HG03442 (cell line): ENCODE results near the gene ADCY4.
A peak's percentile ranks its signal among the peaks of the same experiment; 100 is the strongest.
"Not testable (repeated sequence)": the region's sequence is repeated elsewhere in the genome, so short reads cannot be mapped to it uniquely, and the experiment has no call there.

ENCODE experiments used
- ATAC-seq: cut with Tn5 transposase; IDR thresholded peaks from one replicate; pipeline ENCODE4 v1.9.1; 2021; ENCODE audit warnings: mild to moderate bottlenecking, moderate library complexity; ENCODE audit not compliant: unreplicated experiment

ADCY4 gene

DNA sequence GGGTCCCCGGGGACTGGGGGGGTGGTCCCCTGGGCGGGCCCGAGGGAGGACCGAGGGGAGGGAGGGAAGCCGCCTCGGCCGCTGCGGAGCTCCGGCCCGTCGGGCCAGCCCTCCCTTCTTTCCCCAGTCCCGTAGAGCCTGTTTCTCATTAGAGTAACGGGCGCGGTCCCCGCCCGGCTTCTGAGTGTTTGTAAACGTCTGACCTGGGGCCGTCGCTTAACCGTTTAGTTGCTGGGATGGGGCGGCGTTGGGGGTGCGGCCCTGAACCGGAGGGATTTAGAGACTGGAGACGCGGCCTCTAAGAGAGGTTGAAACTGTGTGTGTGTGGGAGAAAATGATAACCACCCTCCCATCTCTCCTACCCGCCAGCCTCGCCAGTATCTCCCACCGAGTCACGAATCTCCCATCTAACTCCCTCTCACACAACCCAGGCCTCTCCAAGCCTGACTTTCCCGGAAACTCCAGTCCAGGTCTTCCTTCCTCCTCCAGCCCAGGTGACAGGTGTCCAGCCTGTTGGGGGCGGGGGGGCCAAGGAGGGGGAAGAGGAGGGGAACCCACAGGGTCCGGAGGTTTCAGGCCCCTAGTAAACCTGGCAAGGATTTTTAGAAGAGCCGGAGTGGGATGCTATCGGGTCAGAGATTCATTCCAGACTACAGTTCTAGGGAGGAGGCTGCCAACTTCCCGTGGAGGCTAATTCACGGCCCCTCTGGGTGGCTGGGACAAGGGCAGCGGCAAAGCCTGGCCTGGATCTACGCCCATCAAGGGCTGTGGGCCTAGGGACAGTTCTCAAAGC, 32.0 kb upstream of the ADCY4 start:
- peak; percentile 48 for ATAC-seq

DNA sequence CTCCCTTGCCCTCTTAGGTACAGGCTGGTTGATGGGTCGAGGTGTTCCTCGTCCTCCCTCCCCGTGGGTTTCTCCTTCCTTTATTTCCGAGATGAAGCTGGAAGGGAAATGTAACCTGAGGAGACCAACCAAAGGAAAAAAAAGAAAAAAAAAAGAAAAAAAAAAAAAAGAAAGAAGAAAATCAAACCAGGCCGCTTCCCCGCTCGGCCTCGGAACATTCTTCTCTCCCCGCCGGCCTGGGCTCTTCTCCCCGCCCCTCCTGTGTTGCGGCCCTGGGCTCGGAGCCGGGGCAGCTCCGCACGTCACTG, 31.5 kb upstream of the ADCY4 start:
- ATAC-seq: no peak

DNA sequence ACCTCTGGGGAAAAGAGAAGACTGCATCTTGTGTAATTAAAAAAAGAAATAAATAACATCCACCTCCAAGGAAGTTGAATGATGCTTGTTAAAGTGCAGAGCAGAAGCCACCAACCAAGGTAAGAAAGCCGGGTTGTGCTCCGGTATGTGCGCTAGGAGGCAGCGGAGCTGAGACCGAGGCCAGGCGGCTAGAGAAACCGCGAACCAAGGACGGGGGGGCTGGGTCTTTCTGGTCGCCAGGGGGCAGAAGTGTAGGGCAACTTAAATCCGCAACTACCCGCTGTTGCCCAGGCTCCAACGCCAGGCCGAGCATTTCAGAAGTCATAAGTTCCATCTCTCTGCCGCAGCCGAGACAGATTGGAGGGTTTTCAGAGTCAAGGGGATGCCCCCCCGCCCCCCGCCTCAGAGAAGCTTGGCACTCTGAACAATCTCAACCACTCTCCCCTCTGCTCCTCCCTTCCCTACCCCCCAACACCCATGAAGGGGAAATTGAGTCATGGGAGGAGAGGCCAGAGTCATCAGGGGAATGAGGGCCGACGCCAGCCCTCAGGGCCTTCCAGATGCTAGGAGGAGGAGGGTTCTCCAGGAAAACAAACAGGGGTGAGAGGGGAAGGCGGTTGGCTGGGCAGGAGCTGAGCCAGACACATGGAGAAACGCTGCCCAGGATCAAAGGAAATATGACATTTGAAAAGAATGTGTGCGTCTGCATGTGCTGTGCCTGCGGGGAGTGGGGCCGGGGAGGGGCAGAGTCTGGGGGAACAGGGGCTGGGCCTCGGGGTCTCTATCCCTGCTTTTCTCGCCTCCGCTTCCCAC, 30.9 kb upstream of the ADCY4 start:
- ATAC-seq: peak; percentile 43

DNA sequence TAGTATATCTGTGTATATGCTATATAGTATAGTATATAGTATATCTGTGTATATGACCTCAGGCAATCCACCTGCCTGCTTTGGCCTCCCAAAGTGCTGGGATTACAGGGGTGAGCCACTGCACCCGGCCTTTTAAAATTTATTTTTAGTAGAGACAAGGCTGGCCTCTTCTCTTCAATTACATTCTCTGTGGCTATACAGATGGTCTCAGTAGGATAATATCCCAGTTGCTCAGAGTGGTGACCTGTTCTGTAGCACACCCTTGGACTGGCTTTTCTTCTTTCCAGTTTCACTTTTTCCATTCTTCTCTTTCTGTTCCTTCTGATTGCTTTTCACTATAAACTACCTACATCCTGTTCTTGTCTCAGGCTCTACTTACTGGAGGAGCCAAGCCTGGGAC, 30.0 kb upstream of the ADCY4 start:
- ATAC-seq: no peak

DNA sequence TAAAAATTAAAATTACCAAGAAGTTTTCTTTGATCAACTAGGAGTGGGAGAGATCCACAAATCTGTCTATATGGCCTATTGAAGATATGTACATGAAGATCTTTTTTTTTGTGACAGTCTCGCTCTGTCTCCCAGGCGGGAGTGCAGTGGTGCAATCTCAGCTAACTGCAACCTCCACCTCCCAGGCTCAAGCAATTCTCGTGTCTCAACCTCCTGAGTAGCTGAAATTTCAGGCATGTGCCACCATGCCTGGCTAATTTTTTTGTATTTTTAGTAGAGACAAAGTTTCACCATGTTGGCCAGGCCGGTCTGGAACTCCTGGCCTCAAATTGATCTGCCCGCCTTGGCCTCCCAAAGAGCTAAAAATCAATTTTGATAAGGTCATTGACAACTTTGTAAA, 28.5 kb upstream of the ADCY4 start:
- no peak for ATAC-seq

DNA sequence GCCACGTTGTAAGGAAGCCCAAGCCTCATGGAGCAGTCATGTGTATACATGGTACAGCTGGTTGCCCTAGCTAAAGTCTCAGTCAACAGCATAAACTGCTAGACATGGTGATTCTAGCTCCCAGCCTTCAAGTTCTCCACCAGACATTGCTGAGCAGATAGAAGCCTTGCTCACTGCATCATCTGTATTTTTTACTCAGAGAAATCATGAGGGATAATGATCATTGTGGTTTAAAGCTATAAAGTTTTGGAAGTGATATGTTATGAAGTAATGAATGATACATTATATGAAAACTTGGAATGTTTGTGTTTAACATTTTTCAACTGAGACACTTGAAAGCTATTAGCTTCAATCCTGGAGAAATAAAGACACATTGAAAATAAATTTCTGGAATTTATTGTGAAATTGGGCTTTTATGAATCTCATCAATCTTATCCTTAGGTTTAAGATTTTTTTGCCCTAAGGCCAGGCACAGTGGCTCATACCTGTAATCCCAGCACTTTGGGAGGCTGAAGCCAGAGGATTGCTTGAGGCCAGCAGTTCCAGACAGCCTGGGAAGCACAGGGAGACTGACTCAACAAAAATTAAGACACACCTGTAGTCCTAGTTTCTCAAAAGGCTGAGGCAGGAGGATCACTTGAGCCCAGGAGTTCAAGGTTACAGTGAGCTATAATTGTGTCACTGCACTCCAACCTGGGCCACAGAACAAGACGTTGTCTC, 27.5 kb upstream of the ADCY4 start:
- ATAC-seq: no peak

DNA sequence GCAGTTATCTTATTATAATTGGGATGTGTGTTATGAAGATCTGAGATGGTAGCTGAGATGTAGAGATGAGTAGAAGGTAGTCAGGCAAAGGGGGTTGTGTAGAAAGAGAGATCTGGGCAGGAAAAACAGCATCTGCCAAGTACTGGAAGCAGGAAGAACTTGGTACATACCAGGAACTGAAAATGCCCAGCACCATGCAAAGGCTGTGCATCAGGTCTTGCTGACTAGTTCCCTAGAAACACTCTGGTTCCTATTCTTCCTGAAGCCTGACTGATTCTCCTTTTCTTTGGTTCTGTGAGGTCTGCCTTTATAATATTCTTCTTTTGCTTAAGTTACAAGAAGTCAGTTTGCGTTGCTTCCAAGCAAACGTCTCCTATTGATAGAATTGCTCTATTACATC, 26.5 kb upstream of the ADCY4 start:
- no peak for ATAC-seq

DNA sequence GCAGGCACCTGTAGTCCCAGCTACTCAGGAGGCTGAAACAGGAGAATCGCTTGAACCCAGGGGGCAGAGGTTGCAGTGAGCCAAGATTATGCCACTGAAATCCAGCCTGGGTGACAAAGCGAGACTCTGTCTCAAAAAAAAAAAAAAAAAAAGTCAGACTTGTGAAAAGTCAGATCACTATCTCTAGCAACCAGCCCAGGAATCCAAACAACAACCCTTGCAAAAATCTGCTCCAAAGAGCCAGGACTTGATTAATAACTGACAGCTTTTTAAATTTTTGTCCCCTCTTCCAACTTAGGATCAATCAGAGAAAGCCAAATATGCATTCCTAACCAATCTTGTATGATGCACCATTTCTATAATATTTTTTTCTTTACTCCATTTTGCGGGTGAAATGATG, 25.4 kb upstream of the ADCY4 start:
- no peak for ATAC-seq

DNA sequence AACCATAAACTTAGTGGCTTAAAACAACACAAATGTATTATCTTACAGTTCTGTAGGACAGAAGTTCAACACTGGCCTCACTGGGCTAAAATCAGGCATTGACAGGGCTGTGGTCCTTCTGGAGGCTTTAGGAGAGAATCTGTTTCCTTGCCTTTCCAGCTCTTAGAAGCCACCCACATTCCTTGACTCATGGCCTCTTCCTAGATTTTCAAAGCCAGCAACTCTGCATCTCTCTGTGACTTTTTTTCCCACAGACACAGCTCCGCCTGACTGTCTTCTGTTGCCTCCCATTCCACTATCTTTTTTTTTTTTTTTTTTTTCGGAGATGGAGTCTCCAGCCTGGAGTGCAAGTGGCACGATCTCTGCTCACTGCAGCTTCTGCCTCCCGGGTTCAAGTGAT, 21.3 kb upstream of the ADCY4 start:
- no peak for ATAC-seq

DNA sequence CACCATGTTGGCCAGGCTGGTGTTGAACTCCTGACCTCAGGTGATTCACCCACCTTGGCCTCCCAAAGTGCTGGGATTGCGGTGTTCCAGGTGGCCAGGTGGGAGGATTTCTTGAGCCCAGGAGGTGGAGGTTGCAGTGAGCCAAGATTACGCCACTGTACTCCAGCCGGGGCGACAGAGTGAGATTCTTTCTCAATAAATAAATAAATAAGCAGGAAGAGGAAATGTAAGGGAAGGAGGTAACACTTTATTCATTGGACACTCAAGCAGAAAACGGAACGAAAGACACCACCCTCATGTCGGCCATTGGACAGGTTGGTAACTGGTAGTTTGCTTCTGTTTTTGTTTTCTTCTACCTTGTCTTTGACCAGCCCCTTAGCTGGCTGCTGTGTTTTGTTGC, 20.1 kb upstream of the ADCY4 start:
- ATAC-seq: no peak

DNA sequence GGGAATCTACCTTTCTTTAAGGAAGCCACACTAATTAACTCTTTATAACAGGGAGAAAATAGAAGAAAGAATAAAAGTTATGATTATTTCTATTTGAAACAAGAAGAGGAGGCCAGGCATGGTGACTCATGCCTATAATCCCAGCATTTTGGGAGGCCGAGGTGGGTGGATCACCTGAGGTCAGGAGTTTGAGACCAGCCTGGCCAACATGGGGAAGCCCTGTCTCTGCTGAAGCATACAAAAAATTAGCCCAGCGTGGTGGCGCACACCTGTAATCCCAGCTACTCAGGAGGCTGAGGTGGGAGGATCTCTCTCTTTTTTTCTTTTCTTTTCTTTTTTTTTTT, 19.6 kb upstream of the ADCY4 start:
- not testable (repeated sequence) for ATAC-seq

DNA sequence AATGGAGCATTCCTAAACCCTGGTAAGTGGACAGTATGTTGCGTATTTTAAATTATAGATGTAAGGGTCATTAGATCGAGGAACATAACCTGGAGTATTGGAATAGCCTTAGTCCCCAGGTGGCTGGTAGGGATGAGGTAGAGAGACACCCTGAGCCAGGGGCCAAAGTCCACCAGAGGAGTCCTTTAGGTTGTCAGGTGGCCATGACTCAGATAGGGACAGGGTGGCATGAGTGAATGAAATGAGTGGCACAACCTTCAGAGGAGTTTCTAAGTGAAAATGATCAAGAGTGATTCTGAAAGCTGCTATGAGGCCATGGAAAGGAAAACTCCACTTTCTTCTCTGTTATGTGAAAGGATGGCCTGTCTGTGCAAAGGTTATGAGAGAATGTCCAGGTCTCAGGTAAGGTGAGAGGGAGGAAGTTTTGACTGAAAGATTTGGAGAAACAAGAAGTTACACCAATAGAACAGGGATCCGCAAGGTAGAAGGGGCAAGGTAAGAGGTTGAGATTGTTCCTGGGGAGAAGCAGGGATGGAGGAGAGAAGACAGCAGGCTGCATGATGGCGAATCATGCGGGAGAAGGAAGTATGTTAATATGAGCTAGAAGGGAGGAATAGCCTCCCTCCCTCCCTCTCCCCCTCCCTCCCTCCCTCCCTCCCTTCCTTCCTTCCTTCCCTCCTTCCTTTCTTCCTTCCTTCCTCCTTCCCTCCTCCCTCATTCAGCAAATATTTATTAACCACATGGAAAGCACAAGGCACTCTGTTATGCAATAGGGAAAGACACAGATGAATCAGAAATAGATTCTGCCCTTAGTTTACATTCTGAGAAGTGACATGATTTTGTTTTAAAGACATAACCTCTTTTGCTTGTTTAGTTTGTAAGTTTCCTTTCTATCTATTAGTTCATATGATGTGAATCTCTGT, 18.9 kb upstream of the ADCY4 start:
- ATAC-seq: no peak

DNA sequence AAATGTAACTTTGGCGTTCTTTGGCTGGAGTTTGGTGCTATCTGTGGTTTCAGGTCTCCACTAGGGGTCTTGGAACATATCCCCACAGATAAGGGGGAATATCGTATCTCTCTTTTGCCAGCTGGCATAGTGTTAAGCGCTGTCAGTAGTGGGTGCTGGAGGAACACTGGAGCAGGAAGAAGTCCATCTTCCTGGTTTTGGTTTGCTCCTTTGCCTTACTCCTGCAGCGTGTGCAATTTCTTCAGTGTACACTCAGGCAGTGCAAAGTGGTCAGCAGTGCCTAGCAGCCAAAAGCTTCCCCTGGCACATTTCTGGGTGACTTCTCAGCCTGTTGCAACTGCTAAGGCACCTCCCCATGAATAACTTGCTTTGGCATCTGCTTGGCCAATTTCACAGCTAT, 16.6 kb upstream of the ADCY4 start:
- no peak for ATAC-seq

DNA sequence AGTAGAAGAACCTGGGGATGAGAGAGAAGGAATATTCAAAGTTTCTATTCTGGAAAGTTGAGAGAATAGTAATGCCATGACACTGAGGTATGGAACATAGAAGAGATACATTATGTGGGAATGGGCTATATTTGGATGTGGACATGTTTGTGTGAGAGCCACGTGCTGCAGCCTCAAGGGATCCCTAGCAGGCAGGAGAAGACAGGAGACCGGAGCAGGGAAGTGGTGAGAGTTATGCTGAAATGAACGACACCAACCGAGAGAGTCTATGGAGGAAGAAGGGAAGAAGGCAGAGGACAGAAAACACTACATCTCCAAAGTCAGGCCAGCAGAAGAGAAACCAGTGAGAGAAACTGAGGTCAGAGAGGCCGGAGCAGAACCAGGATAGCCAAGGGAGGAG, 14.9 kb upstream of the ADCY4 start:
- ATAC-seq: no peak

DNA sequence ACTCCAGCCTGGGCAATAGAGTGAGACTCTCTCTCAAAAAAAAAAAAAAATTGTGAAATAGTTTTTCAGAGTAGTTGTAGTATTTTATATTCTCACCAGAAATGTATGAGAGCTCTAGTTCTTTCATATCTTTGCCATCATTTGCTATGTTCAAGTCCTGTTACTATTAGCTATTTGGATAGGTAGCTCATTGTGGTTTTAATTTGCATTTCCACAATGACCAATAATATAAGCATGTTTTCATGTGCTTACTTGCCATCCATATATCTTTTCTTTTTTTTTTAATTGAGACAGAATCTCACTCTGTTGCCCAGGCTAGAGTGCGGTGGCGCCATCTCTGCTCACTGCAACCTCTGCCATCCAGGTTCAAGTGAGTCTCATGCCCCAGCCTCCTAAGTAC, 13.3 kb upstream of the ADCY4 start:
- no peak for ATAC-seq

DNA sequence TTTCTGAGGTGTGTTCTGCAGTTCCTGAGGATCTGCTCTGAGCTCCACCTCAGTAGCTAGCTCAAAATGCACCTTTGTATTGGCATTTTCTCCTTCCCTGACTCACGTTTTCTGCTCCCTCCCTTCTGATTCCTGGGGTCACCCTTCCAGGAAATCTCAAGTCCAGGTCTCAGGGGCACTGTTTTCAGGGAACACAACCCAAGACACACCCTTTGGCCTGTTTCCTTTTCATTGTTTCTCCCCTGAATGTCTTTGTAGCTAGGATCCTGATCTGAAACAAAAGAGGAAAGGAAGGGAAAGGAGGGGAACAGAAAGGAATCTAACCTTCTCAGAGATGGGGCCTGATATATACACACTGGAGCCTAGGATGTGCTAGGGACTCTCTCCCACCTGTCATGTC, 12.3 kb upstream of the ADCY4 start:
- ATAC-seq: no peak

DNA sequence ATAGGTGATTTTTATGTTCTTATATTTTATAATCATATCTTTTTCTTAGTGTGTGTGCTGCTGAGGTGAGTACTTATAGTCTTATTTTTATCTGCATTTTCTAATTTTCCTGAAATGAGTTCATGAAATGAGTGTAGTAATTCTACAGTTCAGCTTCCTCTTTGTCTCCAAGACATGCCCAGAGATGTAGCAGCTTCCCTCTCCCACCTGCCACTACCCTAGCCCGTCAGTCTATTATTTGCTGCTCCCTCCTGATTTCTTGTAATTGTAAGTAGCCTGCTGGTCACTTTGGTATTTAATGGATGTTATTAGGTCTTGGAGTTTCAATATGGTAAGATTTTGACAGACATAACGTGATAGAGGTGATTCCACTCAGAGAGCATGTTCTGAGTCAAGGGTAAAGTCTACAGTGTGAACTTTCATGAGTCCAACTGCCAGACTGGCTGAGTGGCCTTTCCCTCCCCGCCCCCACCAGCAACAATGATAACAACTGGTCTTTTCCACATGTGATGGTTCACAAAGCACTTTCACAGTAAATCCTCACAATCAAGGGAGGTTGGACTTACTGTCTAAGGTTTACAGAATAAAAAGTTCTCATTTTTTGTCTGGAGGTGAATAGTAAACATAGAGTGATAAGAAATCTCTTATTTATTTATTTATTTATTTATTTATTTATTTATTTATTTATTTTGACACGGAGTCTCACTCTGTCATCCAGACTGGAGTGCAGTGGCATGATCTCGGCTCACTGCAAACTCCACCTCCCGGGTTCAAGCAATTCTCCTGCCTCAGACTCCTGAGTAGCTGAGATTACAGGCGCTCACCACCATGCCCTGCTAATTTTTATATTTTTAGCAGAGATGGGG, 9.2 kb upstream of the ADCY4 start:
- no peak for ATAC-seq

DNA sequence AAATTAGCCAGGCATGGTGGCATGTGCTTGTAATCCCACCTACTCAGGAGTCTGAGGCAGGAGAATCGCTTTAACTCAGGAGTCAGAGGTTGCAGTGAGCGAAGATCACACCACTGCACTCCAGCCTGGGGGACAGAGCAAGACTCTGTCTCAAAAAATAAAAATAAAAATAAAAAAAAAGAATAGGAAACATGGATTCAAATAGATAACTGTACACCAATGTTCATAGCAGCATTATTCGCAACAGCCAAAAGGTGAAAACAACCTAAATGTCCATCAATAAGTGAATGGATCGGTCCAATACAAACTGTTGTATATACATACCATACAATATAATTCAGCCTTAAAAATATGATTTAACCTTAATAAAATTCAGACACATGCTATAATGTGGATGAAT, 8.0 kb upstream of the ADCY4 start:
- ATAC-seq: no peak

DNA sequence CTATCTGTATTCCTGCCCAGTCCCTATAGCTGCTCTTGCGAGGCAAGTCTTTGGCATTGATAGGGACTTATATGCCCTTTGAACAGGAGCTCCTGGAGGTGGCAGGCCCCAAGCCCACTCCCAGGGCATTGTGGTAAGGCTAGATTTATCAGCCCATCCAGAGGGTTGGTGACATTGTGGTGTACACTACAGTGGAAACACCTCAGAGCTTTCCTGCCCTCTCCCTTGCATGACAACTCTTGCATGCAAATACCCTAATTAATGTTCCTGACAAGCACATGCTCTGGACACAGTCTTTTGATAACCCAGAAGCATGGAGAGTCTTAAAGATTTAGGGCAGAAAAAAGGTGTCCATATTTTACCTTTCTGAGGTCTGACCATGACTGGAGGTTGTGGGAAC, 5.7 kb upstream of the ADCY4 start:
- ATAC-seq: no peak
